Measurements from ENCODE around the gene LHX4.
"Not testable (repeated sequence)": the region's sequence is repeated elsewhere in the genome, so short reads cannot be mapped to it uniquely, and the experiment has no call there.

Gene LHX4

GRCh38 chr1:180197231-180197630 lies 32.8 kb upstream of the LHX4 start:
- no peak for DNase-seq (ENCODE audit: low read depth)

- DNase-seq (ENCODE audit: low read depth), result no peak
These were observed 31.9 kb upstream of the LHX4 start for GRCh38 chr1:180198196-180198595.

DNA sequence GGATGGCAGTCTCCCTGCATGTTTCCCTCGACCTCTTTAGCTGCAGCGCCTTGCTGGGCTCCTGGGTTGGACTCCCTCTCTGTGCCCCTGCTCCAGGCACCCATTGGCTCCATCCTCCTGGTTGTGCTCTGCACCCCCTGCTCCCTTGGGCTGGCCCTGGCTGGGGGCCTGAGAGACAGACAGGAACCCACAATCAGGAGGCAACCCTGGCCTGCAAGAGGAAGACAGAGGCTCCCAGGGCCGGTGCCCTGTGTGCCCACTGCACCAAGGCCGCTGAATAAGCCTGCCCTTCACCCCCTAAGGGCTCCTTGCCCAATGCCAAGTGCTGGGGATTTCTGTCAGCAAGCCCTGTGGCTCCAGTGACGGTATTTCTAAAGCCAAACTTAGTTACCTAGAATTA lies 31.5 kb upstream of the LHX4 start:
- no peak for DNase-seq (ENCODE audit: low read depth)

DNA sequence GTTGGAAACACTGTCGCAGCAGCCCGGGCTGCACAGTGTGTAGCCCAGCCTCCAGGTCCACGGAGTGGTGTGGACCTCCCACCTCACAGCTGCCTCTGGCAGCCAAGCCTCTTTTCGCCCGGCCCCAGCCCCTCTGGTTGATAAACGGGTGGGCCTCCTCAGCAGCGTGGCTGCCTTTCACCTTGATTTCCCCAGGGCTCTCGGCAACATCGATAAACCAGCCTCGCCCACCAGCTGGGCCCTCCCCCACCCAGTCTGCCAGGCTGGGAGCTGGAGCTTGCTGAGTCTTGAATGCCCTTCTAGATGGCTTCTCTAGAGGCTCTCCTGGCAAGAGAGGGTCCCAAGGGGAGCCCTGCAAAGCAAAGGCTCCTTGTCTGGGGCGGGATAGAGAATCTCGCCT lies 31.0 kb upstream of the LHX4 start:
- no peak for DNase-seq (ENCODE audit: low read depth)

- DNase-seq (ENCODE audit: low read depth), result no peak
These were observed 28.4 kb upstream of the LHX4 start for GRCh38 chr1:180201451-180202200.

GRCh38 chr1:180202588-180202987 lies 27.5 kb upstream of the LHX4 start:
- not testable (repeated sequence) for DNase-seq (ENCODE audit: low read depth)

- DNase-seq (ENCODE audit: low read depth), result no peak
These were observed 25.8 kb upstream of the LHX4 start for GRCh38 chr1:180204231-180204630.

- no peak for DNase-seq (ENCODE audit: low read depth)
These were observed 23.5 kb upstream of the LHX4 start for GRCh38 chr1:180206581-180206980.

DNA sequence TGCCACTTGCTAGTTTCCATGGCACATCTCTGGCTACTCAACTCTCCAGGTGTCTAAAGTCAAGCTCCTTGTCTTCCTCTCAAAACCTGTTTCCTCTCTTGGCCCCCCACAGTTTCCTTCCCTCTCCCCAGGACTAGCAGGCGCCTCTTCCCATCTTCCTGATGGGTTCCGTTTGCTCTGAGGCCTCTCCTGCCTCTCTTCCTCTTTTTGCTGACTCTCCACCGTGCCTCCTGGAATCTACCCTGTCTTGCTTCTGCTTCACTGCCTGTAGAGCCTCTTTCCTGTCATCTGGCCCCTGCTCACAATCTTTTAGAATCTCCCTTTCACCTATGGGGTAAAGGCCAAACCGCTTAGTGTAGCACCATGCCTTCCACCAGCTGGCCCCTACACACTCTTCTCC lies 21.8 kb upstream of the LHX4 start:
- no peak for DNase-seq (ENCODE audit: low read depth)

GRCh38 chr1:180210008-180210620 lies 19.9 kb upstream of the LHX4 start:
- no peak for DNase-seq (ENCODE audit: low read depth)

GRCh38 chr1:180211156-180211859 lies 18.8 kb upstream of the LHX4 start:
- DNase-seq (ENCODE audit: low read depth), result no peak

DNA sequence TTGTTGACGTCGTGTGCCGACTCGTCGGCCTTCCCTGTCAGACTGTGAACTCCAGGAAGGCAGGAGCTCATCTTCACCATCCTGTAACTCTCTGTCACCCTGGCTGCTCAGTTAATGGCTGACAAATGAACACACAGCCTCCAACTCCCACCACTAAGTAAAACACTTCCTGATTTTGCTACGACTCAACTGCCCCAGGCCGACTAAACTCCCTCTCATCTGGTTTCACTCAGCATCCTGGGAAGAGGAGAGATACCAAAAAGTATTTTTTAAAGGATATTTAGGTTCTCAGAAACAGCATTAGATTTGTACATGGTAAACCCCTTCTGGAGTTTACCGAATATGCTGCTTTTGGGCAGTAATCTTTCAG lies 18.2 kb upstream of the LHX4 start:
- DNase-seq (ENCODE audit: low read depth), result no peak

DNA sequence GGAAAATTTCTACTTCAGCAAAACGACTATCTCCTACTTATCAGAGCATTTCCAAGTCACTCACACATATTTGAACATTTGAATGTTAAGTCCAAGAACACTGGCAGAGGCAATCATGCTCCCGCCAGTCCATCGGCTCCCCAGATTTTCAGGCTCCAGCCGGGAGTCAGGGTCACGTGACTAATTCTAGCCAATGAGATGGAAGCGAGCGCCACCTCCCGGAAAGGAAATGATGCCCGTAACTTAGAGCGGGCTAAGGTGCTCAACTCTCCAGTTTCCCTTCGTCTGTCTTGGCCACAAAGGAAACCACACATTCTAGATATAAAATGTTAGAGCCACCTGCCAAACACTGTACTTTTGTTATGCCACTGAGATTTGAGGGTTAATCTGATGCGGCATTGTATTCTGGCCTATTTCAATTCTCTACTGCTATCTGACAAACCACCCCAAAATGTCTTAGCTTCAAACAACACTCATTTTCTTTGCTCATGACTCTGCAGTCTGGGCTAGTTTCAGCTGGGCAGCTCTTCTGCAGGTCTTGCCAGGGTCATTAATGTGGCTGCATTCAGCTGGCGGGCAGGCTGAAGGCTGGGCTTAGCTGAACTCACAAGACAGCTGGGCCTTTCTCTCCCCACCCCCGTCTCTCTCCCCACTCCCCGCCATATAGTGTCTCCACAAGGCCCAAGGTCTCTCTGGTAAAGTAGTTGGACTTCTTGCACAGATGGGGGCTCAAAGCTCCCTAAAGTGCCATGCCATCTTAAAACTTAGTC lies 16.5 kb upstream of the LHX4 start:
- DNase-seq (ENCODE audit: low read depth), result no peak

- DNase-seq (ENCODE audit: low read depth), result no peak
These were observed 14.0 kb upstream of the LHX4 start for GRCh38 chr1:180215856-180216625.

GRCh38 chr1:180217006-180217405 lies 13.1 kb upstream of the LHX4 start:
- no peak for DNase-seq (ENCODE audit: low read depth)

DNA sequence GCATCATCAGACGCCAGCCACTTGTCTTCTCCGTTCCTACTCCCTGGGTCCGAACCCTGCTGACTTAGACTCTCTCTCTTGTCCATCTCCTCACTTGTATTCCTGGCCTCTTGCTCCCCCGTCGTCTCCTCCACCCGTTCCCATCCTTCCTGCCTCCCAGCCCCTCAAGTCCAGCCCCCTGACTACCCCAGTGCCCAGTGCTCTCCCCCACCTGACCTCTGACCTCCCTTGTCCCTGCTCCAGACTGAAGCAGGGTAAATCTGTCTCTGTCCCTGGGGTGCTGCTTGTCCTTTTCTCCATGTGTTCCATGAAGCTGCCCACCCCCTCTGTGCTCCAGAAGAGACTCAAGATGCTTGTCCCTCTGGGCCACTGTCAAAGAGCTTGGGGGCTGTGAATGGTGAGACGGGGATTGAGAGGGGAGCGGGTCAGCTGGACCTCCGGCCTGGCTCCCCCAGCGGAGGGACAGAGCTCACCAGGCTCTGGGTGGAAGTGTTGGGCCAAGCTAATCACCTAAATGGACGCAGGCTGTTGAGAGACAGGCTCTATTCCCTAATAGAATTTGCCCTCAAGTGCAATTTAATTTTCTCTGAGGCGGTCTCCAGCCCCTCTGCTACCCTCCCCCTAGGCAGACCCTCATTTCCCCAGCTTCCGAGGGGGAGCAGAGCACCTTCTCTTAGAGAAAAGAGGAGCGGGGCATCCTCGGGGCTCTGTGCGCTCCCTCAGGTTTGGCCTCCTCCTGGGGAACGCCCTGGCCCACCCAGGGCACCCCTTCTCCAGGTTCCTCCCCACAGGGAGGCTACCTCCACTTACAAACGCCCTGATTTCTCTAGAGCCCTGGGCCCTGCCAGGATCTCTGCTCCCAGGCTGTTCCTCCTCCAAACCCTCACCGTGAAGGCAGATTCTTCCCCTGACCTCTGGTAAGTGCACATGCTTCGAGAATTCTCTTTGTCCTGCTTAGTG lies 11.0 kb upstream of the LHX4 start:
- no peak for DNase-seq (ENCODE audit: low read depth)

DNA sequence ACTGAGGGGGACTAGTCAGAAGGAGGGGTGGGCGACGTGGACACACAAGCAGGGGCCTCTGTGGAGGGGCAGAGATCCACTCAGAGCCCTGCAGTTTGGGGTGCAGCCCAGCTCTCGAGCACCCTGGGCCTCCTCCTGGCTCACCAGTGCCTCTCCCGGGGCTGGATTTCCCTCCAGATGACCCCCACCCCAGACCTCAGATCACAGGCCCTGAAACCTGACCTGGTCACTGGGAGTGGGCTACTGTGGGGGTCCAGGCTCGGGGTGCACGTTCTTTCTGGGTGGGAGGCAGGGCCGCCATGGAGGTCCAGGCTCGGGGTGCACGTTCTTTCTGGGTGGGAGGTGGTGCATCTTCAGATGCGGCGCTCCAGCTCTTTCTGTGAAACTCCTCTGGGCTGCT lies 10.3 kb upstream of the LHX4 start:
- DNase-seq (ENCODE audit: low read depth), result no peak

GRCh38 chr1:180221462-180221861 lies 8.6 kb upstream of the LHX4 start:
- no peak for DNase-seq (ENCODE audit: low read depth)

DNA sequence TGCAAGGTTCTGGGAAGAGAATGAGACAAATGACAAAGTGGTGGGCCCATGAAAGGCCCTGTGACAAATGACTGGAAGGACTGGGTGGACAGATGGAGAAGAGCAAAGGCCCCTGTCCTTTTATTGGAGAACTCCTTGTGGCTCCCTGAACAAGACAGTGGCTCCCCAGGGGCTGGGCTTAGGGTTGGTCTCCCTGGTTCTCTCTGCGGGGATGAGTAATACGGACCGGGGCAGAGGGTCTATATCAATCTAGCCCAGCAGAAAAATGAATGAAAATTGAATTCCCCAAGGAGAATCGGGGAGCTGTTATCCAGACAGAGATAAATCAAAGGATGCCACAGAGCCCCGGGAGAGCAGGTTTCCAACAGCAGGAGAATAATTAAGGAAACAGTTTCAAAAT lies 5.2 kb upstream of the LHX4 start:
- DNase-seq (ENCODE audit: low read depth), result no peak

DNA sequence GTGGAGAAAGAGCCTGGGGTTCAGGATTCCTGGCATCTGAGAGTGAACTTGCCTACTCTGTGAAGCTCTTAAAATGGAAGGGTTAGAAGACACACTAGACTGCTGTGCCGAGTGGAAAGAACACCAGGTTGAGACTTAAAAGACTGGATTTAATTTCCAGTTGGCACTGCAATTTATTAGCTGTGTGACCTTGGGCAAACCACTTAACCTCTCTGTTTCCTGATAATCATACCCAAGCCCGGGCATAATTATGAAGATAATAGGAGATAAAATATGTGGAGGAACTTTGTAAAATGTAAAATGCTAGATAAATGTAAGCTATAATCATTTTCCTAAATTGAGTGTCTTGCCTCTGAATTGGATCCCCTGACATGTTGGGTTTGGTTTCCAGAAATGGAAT lies 4.7 kb upstream of the LHX4 start:
- DNase-seq (ENCODE audit: low read depth), result no peak

All from HS-5 (cell line).